GM19397 (cell line): ENCODE data around the gene MAGED1.

Experiments
- ATAC-seq: cut with Tn5 transposase; IDR thresholded peaks from one replicate; pipeline ENCODE4 v1.9.1; 2021; ENCODE audit warnings: mild to moderate bottlenecking, moderate library complexity; ENCODE audit not compliant: unreplicated experiment

MAGED1 gene, protein sequence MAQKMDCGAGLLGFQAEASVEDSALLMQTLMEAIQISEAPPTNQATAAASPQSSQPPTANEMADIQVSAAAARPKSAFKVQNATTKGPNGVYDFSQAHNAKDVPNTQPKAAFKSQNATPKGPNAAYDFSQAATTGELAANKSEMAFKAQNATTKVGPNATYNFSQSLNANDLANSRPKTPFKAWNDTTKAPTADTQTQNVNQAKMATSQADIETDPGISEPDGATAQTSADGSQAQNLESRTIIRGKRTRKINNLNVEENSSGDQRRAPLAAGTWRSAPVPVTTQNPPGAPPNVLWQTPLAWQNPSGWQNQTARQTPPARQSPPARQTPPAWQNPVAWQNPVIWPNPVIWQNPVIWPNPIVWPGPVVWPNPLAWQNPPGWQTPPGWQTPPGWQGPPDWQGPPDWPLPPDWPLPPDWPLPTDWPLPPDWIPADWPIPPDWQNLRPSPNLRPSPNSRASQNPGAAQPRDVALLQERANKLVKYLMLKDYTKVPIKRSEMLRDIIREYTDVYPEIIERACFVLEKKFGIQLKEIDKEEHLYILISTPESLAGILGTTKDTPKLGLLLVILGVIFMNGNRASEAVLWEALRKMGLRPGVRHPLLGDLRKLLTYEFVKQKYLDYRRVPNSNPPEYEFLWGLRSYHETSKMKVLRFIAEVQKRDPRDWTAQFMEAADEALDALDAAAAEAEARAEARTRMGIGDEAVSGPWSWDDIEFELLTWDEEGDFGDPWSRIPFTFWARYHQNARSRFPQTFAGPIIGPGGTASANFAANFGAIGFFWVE

DNA sequence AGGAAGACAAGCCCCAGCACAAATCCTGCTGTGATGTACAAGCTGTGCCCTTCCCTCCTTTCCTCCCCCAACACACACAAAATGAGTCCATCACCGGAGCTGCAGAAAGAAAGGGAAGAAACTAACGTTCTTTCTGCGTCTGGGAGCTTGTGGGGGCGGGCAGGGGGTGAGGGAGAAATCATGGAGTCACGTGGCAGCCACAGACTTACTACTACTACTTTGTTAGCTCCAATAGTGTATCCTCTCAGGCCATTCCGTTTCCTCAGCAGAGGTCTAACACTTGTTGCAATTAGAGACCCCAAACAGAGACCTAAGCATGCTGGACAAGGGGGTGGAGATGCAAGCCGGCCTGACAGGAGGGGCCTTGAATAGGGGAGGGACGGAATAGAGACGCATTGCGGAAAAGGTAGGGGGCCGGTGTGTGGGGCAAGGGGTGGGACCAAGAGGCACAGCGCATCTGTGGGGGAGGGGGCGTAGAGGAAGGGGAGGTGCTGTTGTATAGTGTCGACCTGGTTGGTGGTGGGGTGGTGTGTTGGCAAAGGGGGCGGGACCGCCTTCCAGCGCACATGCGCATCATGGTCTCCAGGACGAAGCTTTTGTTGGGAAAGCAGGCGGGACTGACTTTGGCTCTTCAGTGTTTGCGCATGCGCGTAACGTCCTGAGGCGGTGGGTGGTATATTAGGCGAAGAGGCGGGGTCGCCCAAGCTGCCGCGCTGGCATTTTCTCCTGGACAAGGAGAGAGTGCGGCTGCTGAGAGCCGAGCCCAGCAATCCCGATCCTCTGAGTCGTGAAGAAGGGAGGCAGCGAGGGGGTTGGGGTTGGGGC is at the start of gene MAGED1:
TSS of gene MAGED1 (plus strand) at position 703 of the 825 bp plus-strand sequence. CDS start 682 bp downstream, outside the sequence.
- ATAC-seq, result peak; percentile 66

DNA sequence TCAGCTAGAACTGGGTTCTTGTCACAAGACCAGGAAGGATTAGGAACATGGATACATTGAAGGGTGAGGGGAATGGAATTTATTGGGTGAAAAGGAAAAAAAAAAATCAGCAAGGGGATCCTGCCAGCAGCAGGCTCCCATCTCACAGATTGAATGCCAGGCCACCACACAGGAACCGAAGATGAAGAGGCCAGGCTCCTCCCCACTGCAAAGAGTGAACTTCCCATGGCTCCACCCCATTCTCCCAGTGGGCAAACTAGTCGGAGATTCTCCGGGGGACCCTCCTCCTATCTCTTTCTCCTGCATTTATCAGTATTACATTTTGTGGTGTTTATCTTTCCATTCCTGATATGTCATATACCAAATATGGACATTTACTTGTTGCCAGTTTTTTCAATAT is 46.0 kb upstream of the MAGED1 start:
- no peak for ATAC-seq

DNA sequence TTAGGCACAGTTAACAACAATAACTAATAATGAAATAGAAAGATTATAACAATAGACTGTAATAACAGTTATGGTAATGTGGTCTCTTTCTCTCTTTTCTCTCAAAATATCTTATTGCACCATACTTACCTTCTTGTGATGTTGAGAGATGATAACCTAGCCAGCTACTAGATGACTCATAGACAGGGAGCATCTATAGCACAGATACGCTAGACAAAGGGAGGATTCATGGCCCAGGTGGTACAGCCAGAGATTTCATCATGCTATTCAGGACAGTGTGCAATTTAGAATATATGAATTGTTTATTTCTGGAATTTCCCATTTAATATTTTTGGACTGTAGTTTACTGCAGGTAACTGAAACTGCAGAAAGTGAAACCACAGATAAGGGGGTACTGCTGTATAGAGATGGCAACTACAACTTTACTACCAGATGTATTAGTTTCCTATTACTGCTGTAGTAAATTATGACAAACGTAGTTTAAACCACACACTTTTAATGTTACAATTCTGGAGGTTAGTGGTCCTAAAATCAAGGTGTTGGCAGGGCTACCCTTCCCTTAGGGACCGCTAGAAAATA is 41.8 kb upstream of the MAGED1 start:
- ATAC-seq, result peak; percentile 52

DNA sequence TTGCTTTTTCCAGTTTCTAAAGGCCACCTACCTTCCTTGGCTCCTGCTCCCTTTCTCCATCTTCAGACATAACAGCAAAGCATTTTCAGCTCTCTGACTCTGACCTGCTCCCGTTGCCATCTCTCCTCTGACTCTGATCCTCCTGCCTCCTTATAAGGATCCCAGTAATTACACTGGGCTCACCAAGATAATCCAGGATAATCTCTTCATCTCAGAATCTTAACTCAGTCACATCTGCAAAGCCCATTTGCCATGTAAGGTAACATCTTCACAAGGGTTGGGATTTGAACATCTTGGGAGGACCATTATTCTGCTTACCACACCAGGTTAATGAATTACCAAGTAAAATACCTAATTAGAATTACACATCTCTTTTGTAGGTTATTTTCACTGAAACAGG is 41.3 kb upstream of the MAGED1 start:
- no peak for ATAC-seq

DNA sequence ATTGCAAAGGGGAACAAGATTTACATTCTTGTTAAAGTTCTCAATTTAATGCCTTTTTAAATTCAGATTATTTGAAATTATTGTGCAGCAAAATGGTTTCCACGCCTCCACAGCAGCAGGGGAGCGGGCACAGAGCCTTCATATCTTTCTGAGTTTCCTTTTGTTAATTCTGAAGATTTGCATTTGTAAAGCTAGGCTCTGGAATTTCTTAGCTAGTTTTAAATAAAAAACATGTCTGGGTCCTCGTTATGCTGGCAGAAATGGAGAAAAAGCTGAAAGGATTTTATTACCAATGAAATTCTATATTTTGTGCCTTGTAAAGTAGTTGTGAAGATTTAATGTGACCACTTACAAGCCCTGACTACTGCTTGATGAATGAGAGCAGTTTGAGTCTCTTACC is 40.8 kb upstream of the MAGED1 start:
- ATAC-seq, result no peak

DNA sequence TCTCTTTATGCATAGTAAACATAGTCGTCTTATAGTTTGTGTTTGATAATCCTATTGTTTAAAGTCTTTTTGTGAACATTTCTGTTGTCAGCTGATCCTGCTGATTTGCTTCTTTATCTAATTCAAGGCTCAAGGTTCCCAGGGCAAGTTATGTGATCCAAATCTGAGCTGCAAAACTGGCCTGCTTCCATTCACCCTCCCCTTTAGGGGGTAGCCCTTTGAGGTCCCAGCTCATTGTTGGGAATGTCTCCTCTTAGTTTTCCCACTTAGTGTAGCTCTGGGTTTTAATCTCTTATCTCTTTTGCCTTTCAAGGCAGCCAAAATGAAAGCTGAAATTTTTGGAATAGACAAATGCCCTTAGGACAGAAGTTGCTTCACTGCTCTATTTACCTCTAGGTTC is 40.2 kb upstream of the MAGED1 start:
- ATAC-seq, result no peak

DNA sequence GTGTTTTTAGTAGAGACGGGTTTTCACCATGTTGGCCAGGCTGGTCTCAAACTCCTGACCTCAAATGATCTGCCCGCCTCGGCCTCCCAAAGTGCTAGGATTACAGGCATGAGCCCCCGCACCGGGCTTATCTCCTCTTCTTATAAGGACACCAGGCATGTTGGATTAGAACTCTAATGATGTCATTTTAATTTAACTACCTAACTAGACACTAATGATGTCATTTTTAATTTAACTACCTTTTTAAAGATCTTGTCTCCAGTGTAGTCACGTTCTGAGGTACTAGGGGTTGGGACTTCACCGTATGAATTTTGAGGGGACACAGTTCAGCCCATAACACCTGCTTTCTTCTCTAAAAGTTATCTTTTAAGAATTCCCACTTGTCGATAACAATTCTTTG is 37.7 kb upstream of the MAGED1 start:
- ATAC-seq, result no peak

DNA sequence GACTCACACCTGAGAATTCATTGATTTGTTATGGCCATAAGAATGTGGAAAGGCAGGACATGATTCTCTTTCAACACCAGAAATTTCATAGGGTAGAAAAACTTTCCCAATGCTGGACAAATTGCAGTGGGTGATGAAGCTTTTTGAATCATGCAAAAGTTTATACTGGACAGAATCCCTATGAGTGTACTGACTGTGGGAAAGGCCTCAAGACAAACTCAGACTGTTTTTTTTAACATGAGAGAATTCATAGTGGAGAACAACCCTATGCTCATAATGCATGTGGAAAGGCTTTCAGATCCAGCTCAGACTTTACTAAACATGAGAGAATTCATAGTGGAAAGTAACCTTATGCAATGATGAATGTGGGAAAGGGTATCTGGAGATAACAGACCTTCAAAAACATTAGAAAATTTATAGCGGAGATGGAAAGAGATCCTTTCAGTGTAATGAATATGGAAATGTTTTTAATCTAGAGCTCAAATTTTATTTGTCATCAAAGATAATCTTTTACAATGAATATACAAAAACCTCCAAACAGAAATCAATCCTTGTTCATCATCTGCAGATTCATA is 36.2 kb upstream of the MAGED1 start:
- no peak for ATAC-seq

DNA sequence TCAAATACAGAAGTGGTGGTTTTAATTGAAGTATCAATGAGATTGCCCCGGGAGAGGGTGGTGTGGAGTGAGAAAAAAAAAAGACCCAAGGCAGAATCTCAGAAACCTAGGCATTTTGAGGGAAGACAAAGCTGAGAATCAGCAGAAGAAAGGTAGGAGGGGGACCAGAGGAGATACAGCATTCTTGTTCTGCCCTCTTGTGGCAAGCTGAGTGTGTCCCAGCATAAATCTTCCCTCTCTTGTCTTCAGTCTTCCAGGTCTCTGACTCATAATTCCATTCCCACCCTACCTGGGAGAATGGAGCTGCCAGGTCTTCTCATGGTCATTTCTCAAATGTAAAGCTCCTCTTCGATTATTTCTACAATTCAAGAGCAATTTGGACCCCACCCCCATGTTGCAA is 32.7 kb upstream of the MAGED1 start:
- ATAC-seq, result no peak

DNA sequence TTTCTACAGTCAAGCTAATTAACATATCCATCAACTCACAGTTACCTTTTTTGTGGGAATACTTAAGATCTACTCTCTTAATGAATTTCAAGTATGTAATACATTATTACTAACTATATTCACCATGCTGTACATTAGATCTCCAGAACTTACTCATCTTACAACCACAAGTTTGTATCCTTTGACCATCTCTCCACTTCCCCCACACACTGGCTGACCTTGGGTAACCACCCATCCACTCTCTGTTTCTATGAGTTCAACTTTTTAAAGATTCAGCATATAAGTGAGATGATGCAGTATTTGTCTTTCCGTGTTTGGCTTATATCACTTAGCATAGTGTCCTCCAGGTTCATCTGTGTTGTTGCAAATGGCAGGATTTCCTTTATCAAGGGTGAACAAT is 30.5 kb upstream of the MAGED1 start:
- no peak for ATAC-seq

DNA sequence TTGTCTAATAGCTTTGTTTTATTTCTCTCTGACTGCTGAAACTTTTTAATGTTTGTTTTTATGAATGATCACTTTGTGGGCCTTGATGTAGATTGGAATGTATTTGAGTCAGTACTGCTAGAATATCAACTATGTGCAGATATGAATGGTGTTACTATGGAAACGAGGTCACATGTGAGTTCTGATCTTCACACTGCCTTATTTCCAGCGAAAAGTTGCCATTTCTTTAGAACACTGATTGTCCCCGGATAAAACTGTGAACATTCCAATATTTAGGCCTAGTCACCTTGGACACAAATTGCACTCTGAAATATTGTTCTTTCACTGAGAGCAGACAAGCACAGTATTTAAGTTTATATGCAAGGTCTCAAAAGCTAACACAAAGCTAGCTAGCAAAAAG is 27.2 kb upstream of the MAGED1 start:
- no peak for ATAC-seq

DNA sequence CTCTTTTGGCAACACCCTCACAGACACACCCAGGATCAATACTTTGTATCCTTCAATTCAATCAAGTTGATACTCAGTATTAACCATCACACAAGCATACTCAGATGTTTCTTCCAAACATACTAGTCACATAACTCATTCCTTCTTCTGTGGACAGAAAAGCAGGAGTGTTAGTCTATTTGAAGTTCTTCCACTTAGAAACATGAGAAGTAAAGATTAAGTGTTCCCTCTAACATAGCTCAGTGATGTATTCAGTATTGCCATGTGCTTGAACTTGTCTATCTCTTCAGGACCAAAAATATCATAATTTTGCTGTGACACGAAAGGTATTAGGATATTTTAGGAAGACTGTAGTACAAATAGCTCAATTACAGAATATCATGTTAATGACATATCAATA is 25.8 kb upstream of the MAGED1 start:
- no peak for ATAC-seq

DNA sequence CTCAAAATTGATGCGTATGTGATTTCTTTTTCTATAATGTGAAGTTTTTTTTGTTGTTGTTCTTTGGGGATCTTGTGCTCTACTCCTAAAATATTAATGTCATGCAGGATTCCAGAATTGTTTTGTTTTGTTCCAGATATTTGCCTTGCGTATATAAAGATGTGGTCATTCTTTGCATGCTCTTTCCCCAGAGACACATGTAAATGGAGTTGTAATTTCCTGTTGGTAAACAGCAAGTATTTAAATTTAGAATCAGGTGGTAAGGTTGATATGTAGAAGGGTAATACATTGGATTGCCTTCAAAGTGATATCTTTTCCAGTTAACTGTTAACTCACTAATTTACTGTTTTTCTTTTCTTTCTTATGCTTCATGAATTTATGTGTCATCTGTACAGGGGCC is 23.1 kb upstream of the MAGED1 start:
- no peak for ATAC-seq

DNA sequence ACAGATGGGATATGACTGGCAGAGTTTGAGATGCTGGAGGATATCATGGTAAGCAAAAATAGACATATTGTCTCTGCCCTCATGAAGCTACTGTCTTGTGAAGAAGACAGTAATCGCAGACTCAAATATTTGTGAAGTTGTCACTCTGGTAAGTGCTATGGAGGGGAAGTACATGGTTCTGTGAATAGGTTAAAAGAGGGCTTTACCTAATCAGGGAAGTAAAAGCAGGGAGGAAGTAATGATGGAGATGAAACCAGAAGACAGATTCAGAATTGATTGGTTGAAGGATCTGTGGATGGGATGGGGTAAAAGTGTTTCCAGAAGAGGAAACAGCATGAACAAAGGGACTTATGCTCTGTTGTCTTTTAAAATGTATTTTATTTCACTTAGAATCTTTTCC is 19.3 kb upstream of the MAGED1 start:
- no peak for ATAC-seq

DNA sequence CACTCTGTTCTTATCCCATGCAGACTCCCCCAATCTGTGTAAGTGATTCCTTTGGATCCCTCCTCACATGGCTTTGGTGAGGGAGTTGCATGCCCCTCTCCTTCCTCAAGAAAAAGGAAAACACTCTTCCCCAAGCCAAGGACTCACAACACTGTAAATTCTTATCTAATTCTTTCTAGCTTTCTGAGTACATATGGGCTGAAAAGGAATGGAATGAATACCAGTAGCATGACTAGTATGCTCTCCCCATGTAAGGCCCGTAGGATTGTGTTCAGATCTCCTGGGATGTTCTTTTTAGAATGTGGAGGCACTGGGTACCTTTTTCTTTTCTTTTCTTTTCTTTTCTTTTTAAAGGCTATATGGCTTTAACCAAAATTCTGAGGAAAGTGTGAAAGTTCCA is 17.0 kb upstream of the MAGED1 start:
- no peak for ATAC-seq

DNA sequence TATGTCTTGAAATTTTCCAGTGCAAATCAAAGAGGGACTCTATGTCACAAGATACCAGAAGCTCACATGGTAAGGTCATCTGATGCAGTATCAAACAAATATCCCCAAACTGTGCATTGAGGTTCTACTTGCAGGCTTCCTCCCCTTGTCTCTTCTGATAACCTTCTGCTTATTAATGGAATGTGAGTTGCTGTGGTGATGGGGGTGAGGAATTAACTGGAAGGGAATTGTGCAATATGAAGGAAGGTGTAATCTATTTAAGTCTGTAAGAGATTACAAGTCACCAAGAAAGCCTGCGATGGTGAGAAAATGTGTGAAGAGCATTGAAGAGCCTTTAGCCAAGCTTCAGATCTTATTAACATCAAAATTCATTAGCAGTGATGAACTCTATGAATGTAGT is 15.4 kb upstream of the MAGED1 start:
- ATAC-seq, result no peak

DNA sequence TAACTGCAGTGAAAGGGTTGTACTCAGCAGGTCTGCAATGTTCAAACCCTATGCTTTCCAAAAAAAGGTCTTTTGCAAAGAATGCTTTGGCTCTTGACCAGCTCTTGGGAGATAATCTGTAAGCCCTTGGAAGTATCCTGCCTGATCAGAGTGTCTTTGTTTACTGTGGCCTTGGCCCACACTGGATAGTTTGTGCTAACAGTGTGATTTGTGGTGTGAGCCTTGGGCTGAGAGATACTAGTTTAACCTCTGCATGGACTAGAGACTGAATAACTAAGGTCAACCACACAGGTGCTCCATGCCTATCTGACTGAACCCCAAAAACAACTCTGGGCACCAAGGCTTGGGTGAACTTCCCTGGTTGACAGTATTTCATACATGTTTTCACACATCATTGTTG is 3.6 kb upstream of the MAGED1 start:
- no peak for ATAC-seq

DNA sequence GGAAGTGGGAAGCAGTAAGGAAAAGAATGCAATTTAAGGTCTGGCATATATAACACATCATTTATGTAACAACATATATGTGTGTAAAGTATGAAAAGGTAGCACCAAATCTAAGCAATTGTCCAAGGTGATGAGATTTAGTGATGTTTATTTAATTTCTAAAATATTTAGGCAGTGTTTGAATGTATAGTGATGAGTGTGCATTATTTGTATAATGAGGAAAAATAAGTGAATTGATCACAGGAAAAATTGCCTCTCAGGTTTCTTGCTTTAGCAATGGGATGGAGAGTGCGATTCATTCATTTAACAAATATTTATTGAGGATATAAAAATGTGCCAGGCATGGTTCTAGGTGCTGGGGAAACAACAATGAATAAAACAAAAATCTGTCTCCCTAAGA is 2.2 kb upstream of the MAGED1 start:
- no peak for ATAC-seq

DNA sequence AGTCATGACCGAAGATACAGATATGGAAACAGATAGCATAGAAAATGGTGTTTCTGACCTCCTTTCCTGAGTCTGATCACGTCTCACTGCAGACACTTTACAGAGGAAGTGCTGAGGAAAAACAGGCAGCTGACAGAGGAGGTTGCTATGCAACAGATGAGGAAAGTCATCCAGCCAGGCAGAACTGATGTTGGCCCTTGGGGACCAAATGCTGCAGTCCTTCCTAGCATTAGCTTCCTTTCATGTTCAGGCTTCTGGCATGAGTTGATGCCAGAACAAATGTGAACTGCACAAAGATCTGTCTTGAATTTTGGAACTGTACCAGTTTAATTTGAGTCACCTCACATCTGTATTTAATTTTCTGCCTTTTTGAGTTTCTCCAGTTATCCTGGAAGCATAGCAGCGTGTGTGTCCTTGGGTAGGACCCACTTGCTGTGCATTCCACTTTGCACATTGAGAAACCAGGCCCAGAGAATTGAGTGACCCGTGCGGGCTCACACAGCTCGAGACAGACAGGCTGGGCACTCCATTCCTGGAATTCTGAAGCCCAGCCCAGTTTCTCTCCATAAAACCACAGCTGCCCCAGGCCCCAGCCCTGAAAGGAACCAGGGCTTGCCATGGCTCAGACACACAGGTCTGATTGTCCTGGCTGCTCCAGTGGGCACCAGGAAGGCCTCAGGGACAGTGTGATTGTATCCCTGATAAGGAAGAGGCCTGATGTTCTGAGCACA is 1.4 kb upstream of the MAGED1 start:
- no peak for ATAC-seq
